Measurements from ENCODE around the gene ACTA1.

DNA sequence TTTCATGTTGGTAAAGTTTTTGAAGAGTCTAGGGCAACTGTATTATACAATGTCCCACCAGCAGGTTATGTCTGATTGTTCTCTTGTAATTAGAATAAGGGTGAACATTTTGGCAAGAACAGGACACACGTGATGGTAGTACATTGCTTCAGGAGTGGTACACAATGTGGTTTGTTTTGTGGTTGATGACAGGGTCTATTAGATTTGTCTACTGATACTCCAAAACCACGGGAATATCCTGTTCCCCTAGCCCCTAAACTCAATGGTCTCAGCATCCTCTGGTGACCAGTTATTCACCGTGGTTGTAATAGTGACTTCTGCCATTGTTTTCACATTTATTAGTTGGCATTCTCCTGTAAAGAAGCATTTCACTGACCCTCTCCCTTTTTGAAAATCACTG is 22.1 kb upstream of the ACTA1 start:
- TF ChIP-seq, protein P1, sequence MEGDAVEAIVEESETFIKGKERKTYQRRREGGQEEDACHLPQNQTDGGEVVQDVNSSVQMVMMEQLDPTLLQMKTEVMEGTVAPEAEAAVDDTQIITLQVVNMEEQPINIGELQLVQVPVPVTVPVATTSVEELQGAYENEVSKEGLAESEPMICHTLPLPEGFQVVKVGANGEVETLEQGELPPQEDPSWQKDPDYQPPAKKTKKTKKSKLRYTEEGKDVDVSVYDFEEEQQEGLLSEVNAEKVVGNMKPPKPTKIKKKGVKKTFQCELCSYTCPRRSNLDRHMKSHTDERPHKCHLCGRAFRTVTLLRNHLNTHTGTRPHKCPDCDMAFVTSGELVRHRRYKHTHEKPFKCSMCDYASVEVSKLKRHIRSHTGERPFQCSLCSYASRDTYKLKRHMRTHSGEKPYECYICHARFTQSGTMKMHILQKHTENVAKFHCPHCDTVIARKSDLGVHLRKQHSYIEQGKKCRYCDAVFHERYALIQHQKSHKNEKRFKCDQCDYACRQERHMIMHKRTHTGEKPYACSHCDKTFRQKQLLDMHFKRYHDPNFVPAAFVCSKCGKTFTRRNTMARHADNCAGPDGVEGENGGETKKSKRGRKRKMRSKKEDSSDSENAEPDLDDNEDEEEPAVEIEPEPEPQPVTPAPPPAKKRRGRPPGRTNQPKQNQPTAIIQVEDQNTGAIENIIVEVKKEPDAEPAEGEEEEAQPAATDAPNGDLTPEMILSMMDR (IDR thresholded peaks at IDR 0.05; ENCODE audit: low read depth, low read length), result no peak
- TF ChIP-seq POLR2A (IDR thresholded peaks at IDR 0.05; ENCODE audit: extremely low read depth, insufficient read length) (no peak), MYC (IDR thresholded peaks at IDR 0.05; ENCODE audit: low read depth, low read length) (no peak), MAX (IDR thresholded peaks at IDR 0.05; ENCODE audit: low read depth, low read length) (no peak)
